GM18519 (cell line): Measurements from ENCODE around the gene MYO9B.
A peak's percentile ranks its signal among the peaks of the same experiment; 100 is the strongest.

Experiments
- ATAC-seq: cut with Tn5 transposase; IDR thresholded peaks from one replicate; pipeline ENCODE4 v1.9.1; 2021; ENCODE audit warnings: mild to moderate bottlenecking, moderate library complexity; ENCODE audit not compliant: unreplicated experiment, low FRiP score

Gene MYO9B

GRCh38 chr19:17234911-17235299 is 159.3 kb downstream of the MYO9B start:
- ATAC-seq, result no peak

- peak; percentile 37 for ATAC-seq
These were observed 159.9 kb downstream of the MYO9B start for GRCh38 chr19:17235300-17235970.

GRCh38 chr19:17235971-17236777 is 160.6 kb downstream of the MYO9B start:
- no peak for ATAC-seq

- ATAC-seq, result no peak
These were observed 161.4 kb downstream of the MYO9B start for GRCh38 chr19:17236811-17237543.

- ATAC-seq, result no peak
These were observed 162.4 kb downstream of the MYO9B start for GRCh38 chr19:17237747-17238706.

- ATAC-seq, result no peak
These were observed 164.6 kb downstream of the MYO9B start for GRCh38 chr19:17240062-17240752.

GRCh38 chr19:17240826-17241399 is 165.3 kb downstream of the MYO9B start:
- no peak for ATAC-seq

GRCh38 chr19:17242431-17243208 is 167.0 kb downstream of the MYO9B start:
- no peak for ATAC-seq

- ATAC-seq, result no peak
These were observed 167.7 kb downstream of the MYO9B start for GRCh38 chr19:17243211-17243829.

GRCh38 chr19:17243830-17244617 is 168.4 kb downstream of the MYO9B start:
- no peak for ATAC-seq

GRCh38 chr19:17244618-17245534 is 169.3 kb downstream of the MYO9B start:
- ATAC-seq, result no peak

GRCh38 chr19:17245535-17245984 is 170.0 kb downstream of the MYO9B start, which contains the start of gene NR2F6:
TSS of gene NR2F6 (minus strand) at chr19:17245919. CDS start at chr19:17245220, 699 bp downstream.
- no peak for ATAC-seq

- ATAC-seq, result no peak
These were observed 171.3 kb downstream of the MYO9B start for GRCh38 chr19:17246681-17247425.

GRCh38 chr19:17248011-17248776 is 172.6 kb downstream of the MYO9B start:
- ATAC-seq, result no peak
